Stimulated activated CD8-positive, alpha-beta memory T cell treated with anti-CD3 and anti-CD28 coated beads, Interleukin-15, amount 100 ng/mL, for 48 hours (primary cell): ENCODE data around the gene ACTN1.
"Not testable (repeated sequence)": the region's sequence is repeated elsewhere in the genome, so short reads cannot be mapped to it uniquely, and the experiment has no call there.

Source experiments
- DNase-seq, 2 donors: peaks; one replicate each; pipeline ENCODE4 v3.0.0-alpha.2; 2020; ENCODE audit warnings: low read depth in 2 of 2

Gene ACTN1

DNA sequence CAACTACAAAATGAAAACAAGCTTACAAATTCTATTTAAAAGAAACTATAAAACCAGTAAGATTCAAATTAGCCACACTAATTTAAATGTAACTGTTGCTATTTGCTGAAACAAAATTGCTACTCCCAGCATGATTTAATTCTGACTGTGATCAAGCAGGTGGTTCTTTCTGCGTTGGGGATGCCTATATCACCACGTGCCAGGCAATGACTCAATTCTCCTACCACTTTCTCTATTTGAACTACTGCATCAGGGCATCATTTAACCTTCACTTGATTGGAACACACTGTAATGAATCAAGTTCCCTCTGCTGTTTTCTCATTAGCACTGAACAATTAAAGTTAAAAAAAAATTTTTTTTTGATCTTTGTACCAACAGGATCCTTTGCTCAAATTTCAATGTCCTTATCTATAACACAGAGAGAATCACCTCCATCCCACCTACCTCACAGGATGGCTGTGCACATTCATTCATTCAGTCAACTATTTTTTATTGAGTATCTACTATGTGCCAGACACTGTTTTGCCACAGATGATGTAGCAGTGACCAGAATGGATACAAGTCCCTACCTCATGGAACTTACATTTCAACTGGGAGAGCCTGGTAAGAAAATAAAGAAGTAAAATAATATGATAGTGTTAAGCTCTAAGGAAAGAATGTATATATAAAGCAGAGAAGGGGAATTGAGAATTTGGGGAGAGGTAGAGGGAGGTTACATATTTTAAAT is 8.0 kb upstream of the ACTN1 start:
- DNase-seq, result no peak

DNA sequence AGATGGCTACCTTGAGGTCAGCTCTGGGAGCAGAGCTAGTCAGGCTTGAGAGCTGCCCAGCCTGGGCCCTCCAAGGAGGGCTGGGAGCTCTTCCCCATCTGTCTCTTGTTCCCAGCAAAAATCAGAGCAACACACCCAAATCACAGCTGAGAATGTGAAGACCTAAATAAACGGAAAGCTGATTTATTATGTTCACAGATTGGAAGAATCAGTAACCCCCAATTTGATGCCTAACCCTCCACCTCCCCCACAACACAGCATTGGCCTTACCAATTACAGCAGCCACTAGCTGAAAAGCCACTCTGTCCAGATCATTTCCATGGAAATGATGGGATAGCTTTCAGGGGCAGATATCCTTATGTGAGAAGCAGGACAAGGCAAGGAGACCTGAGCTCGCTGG is 7.1 kb upstream of the ACTN1 start:
- no peak for DNase-seq

DNA sequence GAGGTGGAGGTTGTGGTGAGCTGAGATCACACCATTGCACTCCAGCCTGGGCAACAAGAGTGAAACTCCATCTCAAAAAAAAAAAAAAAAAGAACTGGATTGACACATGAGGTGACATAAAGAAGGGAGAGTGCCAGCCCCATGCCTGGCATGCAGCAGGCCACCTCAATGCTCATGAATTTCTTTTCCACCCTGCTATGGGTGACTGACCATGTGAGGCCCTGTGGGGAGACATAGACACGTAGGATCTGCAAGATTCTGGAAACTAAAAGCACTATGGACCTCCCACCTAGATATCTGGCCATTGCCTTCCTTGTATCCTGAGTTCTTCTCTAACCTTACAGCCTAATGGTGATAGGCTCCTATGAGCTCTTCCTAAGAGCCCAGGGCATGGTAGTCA is 5.6 kb upstream of the ACTN1 start:
- DNase-seq, result no peak

DNA sequence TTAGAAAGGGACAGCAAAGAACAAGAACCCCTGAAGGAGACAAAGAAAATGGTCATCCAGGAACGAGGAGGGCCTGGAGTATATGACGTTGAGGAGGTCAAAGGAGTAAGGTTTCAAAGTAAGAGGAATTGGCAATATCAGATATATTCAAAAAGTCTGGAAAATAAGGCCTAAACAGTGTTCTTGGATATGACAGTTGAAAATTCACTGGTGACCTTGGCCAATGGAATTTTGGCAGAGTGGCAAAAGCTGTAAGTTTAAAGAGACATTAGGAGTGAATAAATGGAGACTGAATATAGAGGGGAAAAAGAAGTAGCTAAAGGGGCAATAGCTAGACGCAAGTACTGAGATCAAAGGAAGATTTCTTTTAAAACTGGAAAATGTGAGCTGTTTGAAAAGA is 4.1 kb upstream of the ACTN1 start:
- no peak for DNase-seq

DNA sequence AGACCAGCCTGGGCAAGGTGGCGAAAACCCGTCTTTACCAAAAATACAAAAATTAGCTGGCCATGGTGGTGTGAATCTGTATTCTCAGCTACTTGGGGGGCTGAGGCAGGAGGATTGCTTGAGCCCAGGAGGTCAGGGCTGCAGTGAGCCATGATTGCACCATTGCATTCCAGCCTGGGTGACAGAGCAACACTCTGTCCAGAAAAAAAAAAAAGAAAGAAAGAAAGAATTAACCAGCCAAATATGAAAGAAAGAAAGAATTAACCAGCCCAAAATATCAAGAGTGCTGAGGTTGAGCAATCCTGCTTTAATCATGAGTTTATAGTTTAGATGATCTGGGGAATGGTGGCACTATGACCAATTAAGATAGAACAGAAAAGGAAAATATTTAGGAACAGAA is 3.5 kb upstream of the ACTN1 start:
- DNase-seq, result no peak

DNA sequence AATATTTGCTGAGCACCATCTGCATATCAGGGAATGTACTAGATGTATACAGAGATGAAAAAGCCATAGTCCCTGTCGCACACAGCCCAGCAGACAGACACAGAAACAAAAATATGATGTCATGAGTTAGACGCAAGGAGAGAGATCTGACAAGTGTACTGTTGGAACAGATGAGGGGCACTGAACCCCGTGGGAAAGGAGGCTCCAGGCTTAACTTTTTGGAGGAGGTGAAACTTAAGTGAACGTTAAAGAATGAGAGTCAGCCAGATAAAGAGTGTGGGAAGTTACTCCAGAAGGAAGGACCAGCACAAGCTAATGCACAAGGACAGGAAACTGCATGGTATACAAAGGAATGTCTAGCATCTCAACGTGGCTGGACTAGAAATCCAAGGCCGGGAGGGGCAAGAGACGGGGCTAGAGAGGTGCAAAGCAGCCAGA is 2.5 kb upstream of the ACTN1 start:
- DNase-seq, result no peak

DNA sequence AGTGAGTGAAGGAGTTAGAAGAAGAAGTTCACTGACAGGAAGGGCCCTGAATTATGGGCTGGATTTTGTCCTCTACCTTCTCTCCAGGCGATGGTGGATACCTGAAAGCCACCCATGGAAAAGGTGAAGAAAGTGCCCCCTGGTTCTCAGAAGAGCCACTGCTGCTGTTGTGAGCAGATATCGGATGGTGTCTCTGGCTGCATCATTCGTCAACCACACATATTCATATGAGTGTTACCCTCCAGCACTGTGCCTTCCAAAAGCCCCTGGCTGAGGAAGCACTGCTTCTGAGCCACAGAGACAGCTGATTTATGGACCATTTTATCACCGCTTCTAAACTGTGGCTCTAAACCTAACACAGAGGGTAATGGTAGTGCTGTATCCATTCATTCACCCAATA is 2.0 kb upstream of the ACTN1 start:
- DNase-seq, result no peak

DNA sequence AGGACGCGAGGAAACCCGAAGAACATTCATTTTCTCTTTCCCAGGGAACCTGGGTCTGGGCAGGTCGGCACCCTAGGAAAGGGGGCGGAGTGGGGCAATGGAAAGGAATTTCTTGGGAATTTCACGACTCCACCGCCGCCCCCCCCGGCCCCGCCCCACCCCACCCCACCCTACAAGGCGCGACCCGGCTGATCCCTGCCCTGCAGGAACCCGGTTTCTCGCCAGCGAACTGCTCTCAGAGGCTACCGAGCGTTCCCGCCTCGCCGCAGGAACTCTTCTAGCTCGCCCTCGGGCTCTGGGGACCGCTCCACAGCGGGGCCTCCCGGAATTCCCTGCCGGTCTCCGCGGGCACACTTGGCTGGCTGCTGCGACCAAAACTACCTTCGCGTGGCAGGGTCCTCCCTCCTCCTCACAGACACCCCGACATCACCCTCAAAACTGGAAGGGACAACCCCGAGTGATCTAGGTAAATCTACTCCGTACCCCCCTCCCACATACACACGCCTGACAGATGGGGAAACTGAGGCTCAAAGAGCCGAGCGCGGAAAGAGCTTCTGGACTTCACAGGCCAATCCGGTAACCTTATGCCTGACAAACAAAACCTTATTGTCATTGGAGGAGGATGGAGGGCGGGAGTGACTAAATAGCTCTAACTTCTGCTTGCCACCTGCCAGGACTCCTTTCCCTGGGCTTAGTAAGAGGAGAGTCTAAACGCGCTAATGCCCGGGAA is 785 bp upstream of the ACTN1 start:
- DNase-seq, result no peak

DNA sequence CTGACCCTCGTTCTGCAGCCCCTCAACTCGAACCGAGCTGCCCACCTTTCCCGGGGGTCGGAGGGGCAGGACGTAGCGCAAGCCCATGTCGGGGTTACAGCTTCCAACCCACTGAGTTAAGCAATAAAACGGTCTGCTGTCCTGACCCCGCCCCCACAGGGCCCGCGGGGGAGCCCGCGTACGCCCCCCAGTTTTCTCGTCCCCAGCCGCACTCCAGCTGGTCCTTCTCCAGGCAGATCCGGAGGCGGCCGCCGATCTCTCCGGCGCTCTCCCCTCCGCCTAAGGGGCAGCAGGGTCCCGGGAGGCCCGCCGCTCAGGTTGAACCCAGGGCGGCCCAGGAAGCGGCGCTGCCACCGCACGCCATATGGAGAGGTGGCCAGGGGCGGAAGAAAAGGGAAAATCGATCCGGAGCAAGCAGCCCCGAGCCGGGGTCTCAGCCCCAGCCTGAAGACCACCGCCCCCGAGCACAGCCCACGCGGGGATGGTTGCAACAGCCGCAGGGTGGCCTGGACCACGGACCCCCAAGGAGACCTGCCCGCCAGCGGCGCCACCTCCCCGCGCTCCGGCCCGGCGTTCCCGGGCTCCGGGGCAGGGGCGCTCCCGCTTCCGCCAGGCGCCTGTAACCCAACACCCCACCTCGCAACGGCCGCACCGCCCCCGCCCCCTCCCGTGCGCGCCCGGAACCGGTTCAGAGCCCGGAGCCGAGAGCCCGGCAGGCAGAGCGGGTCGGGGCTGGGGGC is 760 bp downstream of the ACTN1 start:
- DNase-seq, result peak; percentile 28 to 40

DNA sequence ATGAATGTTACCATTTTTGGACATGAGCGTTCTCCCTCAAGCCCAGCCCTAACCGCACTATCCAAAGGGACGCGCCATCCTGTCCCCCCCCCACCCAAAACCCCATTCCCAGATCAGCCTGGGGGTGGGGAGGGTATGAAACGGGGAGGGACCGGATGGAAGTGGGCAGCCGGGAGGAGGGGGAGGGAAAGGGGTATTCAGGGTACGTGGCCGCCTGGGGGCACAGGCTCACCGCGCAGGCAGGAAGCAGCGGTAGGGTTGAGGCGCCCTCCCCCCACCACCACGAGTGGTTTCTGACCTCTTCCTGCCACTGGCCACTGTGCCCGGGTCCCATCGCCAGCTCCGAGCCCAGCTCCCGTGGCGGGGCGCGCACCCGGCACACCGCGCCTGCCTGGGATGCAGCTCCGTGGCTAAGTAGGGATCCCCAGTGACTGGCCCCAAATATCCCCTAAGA is 1.4 kb downstream of the ACTN1 start:
- peak; percentile 64 to 74 for DNase-seq

DNA sequence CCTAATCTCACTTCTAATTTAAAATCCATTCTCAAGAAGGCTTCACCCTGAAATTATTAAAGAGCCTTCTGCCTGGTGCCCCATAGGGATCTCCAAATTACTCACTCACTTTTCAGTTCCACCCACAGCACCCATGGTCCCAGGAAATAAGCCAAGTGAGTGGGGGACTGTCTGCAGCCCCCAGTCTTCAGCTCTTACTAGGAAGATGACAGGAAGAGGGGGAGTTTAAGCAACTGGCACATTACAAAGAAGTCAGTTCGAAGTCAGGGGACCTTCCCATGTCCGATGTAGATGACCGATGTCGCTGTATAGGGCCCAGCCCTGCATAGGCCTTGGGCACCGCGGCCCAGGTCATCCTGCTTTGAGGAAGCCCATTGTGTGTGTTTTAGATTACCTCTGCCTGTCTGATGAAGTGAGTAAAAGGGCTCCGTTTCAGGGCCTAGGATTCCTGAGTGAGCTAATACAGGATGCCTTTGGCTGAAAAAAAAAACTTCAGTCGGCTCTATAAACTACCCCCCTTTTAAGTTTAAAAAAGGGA is 1.9 kb downstream of the ACTN1 start:
- DNase-seq, result peak; percentile 28 to 40

DNA sequence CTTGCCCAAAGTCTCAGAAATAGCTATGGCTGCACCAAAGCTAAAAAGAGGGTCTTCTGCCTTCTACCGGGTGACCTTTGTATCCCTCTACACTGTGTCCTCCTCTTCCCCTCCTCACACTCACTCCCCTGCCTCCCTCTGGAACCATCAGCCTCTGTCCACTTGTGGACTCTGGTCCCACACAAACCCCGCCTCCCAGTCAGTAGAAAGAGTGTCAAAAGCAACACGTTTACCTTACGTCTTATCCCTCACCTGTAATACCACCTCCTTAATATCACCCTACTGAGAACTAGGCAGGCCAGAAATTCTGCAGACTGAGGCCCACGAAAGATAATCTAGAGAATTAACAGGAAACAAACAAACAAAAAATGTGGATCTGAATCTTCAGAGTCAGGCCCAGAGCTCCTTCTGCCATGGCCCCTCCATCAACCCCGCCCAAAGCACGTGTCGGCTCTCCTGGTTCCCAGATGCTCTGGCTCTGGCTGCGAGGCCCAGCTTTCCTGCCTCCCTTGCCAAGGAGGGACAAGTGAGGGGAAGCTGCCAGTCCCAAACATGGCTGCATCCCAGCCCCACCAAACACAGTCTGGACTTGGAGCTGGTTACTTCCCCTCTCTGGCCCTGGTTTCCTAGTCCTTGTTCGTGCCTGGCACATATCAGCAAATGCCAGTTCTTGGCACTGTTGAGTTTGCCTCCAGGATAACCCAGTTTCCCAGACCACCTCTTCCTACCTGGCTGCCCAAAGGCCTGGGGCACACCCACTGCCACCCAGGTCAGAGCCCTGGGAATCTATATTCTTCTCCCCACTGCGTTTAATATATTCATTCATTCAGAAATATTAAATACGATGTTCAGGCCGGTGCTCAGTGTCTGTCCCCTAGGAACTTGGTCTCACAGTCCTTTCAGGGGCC is 2.7 kb downstream of the ACTN1 start:
- no peak for DNase-seq

DNA sequence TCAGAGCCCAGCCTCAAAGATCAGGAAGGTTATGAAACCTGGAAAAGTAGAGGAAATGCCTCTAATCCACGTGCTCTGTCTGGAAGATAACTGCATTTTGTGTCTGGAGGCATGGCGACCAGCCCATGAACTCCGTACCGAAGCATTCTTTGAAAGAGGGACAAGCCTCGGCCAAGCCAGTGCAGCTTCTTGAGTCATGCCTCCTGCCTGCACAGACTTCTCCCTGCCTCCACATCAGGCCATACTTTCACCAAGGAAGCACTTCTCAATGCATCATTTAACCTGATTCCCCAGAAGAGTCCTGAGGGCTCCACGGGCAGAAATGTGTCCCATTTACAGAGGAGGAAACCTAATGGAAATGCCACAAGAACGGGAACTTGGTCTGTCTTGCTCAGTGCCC is 3.4 kb downstream of the ACTN1 start:
- no peak for DNase-seq

DNA sequence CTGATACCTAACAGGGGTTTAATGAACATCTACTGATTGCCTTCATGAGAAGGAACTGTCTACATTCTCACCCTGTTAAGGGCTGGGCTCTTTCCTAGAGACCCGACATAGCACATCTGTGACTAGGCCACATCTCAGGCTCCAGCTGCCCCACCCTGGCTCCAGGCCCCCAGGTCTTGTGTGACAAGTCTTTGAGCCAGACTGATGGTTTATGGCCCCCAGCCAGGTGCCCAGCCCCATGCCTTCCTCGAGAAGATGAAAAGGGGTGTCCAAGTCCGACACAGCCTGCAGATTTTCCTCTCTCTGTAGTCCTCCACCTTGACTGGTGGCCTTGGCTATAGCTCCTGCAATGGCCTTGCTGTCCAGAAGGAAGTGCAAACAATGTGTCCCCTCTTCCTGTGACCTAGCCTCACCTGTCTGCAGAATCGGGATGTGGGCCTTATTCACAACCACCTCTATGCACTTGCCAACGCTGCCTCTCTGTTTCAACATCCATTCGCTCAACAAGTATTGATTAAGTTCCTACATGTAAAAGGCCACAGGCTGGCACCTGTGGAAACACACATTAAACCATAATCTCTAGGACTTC is 4.2 kb downstream of the ACTN1 start:
- no peak for DNase-seq

DNA sequence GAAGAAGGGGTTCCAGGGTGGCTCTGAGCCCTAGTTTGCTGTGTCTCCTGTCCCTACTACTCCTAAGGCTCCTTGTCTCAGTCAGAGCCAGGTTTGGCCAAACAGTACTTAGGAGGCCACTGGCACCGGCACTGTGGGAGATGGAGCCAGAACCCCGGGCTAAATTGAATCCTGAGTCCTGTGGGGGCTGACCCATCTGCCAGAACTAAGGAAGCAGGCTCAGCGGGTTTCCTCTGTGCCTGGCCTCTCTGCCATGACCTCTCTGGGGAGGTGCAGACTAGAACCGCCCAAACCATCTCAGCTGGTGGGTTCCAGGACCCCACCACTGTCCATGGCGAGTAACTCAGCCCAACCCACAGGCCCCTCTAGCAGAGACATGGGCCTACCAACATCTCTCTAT is 5.5 kb downstream of the ACTN1 start:
- DNase-seq, result no peak

DNA sequence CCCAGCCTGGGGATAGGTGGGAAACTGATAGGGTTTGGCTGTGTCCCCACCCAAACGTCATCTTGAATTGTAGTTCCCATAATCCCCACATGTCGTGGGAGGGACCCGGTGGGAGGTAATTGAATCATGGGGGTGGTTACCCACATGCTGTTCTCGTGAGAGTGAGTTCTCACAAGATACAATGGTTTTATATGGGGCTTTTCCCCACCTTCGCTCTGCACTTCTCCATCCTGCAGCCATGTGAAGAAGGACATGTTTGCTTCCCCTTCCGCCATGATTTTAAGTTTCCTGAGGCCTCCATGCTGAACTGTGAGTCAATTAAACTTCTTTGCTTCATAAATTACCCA is 5.9 kb downstream of the ACTN1 start:
- DNase-seq, result not testable (repeated sequence)

DNA sequence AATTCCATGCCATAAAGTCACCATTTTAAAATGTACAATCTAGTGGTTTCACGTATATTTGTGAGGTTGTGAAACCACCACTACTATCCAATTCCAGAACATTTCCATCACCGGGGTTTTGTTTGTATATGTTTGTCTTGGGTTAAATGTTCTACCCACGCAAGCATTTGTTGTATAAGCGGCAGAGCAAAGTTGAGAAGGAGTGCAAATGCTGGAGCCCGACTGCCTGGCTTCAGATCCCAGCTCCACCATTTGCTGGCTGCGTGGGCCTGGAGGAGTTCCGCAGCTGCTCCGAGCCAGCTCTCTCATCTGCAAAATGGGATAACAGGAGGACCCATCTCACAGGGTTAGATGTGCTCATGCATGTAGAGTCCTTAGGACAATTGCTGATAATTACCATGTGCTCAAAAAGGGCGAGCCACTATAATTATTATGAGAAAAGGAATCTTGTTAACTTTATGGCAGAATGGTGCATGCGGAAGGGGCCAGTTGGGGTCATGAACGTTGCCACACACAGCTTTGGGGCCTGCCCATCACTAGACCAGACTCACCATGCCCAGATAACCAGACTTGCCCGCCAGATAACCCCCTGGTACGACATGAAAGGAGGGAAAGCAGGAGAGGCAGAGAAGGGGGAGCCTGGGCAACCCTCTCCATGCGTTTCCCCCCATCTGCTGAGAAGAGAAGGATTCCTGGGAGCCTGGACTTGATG is 6.4 kb downstream of the ACTN1 start:
- no peak for DNase-seq

DNA sequence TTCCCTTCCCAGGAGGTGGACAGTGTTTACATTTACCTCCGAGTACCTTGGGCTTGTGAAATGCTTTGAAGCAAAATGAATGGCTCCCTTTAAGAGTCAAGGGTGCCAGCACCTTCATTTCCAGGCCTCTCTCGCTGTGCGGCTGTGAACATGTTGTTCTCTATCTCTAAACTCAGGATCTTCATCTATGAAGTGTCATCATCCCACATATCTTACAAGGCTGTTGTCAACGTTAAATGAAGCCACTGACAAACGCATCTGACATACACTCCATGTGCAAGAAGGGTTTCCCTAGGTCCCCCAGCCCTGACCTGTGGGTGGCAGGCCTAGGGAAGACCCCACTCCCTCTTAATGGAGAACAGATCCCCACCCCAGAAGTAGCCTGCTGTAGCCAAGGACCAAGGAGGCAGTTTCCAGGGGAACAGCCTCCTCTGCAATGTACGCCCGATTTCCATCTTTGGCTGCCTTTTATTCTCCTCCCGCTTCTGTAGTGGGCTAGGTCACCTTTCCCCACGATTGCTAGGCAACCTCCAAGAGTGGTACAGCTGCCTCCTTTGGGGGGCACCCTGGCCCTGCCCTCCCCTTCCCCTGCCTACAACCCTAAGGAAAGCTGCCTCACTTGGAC is 7.6 kb downstream of the ACTN1 start:
- no peak for DNase-seq

DNA sequence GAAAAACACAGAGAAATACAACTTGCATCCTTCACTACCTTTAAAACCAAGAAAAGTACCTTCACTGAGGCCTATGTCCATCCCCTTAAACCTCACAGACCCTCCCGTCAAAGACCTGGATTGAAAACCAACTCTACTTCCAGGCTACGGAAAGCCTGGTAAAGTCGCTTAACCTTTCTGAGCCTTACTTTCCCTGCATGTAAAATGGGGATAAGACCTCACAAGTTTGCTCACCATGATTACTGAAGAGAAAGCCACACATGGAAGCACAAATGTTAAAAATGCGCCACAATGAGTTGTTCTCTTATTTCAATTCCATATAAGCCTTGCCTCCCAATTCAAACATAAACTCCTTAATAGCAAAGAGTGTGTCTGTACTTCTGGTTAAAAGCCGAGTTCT is 8.4 kb downstream of the ACTN1 start:
- no peak for DNase-seq

DNA sequence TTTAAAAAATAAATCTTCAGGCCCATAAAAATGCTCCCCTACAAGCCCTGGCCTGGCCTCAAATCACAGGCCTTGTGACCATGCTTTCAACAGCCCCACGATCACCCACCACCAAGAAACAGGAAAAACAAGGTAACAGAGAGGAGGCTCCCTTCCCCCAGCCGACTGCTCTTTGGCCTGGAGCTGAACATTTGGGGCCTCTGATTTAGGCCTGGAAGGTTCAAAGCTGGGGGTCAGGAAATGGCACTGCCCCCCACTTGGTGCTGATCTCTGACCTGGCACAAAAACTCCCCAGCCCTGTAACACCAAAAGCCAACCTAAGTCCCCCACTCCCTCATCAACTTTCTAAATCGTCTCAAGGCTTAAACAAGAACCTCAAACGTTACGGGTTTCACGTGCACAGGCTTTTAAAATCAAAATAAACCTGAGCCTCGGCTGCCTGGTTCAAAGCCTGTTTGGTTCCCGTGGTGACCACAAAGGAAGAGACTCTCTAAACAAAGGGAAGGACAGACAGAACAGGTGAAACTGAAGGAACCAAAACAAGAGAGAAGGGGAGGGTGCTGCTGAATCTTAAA is 9.0 kb downstream of the ACTN1 start:
- DNase-seq, result no peak
